Frontal cortex (tissue), 4 donors: ENCODE measurements around the gene QPRT. TPM values are rescaled to one million over a fixed set of nuclear protein-coding genes. Genes with fewer than 3 reads are reported as not detected.
"Not testable (repeated sequence)": the region's sequence is repeated elsewhere in the genome, so short reads cannot be mapped to it uniquely, and the experiment has no call there.

ENCODE experiments used
- DNase-seq, 2 donors: peaks; one replicate each; pipeline ENCODE4 v3.0.0; 2012; ENCODE audit warnings: low spot score in 2 of 2
- FAIRE-seq: peaks from 2 replicates; lab custom pipeline; 2012; peaks lifted over from hg19 to GRCh38; lab: Jason Lieb, UNC
- total RNA-seq: library from RNA; depleted of rRNA; stranded (reverse); fragments of >200 nt; gene quantifications from one replicate; pipeline ENCODE4 v1.2.3, GENCODE V29; 2014
- donor health status: control.
- donor health status: control.
- donor health status: control.

The QPRT gene
- total RNA-seq, 1 donor from 2014 or later: 2.9 TPM

GRCh38 chr16:29688172-29688571 is 9.2 kb downstream of the QPRT start:
- FAIRE-seq (no peak), DNase-seq (no peak)

DNA sequence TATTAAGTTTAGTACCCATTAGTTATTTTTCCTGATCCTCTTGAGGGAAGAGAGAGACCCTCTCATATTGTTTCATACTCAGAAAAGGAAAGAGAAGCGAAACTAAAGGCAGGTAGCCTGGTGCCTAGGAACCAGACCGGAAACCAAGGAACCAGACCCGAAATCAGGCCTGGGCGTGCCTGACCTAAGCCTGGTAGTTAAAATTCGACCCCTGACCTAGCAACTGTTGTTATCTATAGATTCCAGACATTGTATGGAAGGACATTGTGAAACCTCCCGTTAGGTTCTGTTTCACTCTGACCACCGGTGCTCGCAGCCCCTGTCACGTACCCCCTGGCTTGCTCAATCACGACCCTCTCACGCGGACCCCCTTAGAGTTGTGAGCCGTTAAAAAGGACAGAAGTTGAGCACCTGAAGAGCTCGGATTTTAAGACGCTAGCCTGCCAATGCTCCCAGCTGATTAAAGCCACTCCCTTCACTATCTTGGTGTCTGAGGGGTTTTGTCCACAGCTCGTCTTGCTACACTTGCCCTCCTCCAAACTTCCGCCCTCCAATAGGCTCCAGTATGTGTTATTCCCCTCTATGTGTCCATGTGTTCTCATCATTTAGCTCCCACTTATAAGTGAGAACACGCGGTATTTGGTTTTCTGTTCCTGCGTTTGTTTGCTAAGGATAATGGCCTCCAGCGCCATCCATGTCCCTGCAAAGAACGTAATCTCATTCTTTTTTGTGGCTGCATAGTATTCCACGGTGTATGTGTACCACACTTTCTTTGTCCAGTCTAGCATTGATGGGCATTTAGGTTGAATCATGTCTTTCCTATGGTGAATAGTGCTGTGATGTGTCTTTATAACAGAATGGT is 10.7 kb downstream of the QPRT start:
- FAIRE-seq, DNase-seq: not testable (repeated sequence)

DNA sequence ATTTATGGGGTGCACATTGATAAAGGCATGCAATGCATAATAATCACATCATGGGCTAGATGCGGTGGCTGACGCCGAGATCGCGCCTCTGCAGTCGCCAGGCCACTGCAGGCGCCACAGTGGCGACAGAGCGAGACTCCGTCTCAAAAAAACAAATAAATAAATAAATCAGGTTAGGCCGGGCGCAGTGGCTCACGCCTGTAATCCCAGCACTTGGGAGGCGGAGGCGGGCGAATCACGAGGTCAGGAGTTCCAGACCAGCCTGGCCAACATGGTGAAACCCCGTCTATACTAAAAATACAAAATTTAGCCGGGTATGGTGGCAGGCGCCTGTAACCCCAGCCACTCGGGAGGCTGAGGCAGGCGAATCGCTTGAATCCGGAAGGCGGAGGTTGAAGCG is 13.6 kb downstream of the QPRT start:
- FAIRE-seq, DNase-seq: not testable (repeated sequence)

DNA sequence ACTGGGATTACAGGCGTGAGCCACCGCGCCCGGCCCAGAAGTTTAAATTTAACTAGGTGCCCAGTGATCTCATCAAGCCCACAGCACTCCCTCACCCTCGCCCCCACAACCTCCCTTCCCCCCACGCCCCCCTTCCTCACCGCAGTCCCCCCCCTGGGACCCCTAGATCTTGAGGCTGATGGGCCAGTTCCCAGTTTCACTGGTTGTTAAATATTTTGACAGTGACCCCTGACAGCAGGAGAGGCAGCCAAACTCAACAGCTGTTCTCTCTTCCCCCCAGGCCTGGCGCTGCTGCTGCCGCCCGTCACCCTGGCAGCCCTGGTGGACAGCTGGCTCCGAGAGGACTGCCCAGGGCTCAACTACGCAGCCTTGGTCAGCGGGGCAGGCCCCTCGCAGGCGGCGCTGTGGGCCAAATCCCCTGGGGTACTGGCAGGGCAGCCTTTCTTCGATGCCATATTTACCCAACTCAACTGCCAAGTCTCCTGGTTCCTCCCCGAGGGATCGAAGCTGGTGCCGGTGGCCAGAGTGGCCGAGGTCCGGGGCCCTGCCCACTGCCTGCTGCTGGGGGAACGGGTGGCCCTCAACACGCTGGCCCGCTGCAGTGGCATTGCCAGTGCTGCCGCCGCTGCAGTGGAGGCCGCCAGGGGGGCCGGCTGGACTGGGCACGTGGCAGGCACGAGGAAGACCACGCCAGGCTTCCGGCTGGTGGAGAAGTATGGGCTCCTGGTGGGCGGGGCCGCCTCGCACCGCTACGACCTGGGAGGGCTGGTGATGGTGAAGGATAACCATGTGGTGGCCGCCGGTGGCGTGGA is 15.6 kb downstream of the QPRT start:
- no peak for DNase-seq

DNA sequence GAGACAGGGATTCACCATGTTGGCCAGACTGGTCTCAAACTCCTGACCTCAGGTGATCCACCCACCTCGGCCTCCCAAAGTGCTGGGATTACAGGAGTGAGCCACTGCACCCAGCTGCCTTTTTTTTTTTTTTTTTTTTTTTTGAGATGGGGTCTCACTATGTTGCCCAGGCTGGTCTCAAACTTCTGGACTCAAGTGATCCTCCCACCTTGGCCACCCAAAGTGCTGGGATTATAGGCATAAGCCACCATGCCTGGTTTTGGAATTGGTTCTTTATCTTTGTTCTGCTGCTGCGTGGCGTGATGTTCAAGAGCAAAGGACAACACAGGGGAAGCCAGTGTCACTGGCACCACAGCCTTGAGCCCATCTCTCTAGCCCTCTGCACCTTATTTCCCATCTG is 16.7 kb downstream of the QPRT start:
- not testable (repeated sequence) for FAIRE-seq

More for the DNA sequence above, 15.6 kb downstream of the QPRT start:
- FAIRE-seq: no peak

DNA sequence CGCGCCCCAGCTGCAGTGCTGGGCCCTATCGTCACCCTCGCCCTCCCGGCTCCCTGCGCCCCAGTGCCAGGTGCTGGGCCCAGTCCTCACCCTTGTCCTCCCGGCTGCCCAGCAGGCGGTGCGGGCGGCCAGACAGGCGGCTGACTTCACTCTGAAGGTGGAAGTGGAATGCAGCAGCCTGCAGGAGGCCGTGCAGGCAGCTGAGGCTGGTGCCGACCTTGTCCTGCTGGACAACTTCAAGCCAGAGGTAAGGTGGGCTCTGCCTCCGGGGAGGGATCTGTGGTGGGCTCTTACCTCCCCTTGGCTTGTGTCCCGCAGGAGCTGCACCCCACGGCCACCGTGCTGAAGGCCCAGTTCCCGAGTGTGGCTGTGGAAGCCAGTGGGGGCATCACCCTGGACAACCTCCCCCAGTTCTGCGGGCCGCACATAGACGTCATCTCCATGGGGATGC is 17.9 kb downstream of the QPRT start:
- FAIRE-seq (no peak), DNase-seq (no peak)

More for the DNA sequence above, 16.7 kb downstream of the QPRT start:
- not testable (repeated sequence) for DNase-seq

DNA sequence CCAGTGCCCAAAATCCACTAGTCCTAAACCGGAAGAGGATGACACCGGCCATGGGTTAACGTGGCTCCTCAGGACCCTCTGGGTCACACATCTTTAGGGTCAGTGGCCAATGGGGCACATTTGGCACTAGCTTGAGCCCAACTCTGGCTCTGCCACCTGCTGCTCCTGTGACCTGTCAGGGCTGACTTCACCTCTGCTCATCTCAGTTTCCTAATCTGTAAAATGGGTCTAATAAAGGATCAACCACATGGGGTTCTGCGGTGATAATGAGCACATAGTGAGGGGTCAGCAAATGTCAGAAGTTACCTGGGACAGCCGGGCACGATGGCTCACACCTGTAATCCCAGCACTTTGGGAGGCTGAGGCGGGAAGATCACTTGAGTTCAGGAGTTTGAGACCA is 18.4 kb downstream of the QPRT start:
- no peak for FAIRE-seq
- no peak for DNase-seq

DNA sequence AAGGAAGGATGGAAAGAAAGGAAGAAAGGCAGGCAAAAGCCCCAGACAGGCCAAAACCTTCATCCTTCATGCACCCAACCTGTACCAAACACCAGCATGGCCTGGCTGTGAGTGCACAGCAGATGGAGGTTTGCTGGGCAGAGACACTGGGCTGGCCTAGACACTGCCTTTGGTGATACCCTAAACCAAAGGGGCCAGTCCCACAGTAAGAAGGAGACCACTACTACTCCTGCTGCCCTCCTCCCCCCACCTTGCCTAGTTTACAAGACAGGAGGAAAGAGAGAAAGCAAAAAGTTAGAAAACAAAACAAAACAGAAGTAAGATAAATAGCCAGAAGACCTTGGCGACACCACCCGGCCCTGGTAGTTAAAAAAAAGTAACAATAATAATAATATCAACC is 19.1 kb downstream of the QPRT start:
- FAIRE-seq (no peak), DNase-seq (no peak)

GRCh38 chr16:29698484-29699323 is 19.7 kb downstream of the QPRT start:
- FAIRE-seq (no peak), DNase-seq (no peak)

GRCh38 chr16:29699324-29700219 is 20.6 kb downstream of the QPRT start:
- FAIRE-seq (no peak), DNase-seq (no peak)

GRCh38 chr16:29700253-29700987 is 21.4 kb downstream of the QPRT start:
- FAIRE-seq (no peak), DNase-seq (peak; percentile 68 to 84)

- DNase-seq (no peak), FAIRE-seq (no peak)
Measured at GRCh38 chr16:29701214-29701555, 22.2 kb downstream of the QPRT start.

- no peak for DNase-seq
- no peak for FAIRE-seq
Measured at GRCh38 chr16:29702269-29702668, 23.3 kb downstream of the QPRT start.

GRCh38 chr16:29705030-29705429 is 26.1 kb downstream of the QPRT start:
- no peak for FAIRE-seq
- no peak for DNase-seq

GRCh38 chr16:29707160-29707559 is 28.2 kb downstream of the QPRT start:
- DNase-seq, FAIRE-seq: not testable (repeated sequence)

- FAIRE-seq: no peak
- DNase-seq: no peak
Measured at GRCh38 chr16:29708917-29709600, 30.1 kb downstream of the QPRT start.

- DNase-seq, FAIRE-seq: not testable (repeated sequence)
Measured at GRCh38 chr16:29709657-29710056, 30.7 kb downstream of the QPRT start.
